ENCODE data around the gene NRCAM.
"Not testable (repeated sequence)": the region's sequence is repeated elsewhere in the genome, so short reads cannot be mapped to it uniquely, and the experiment has no call there.

Gene NRCAM

GRCh38 chr7:108268200-108268820 lies 187.9 kb downstream of the NRCAM start:
- ATAC-seq: no peak
- no peaks in the 10 kb centered on the region for H3K36me3 Mint-ChIP-seq
- no peaks in the 10 kb centered on the region for H3K4me1 Mint-ChIP-seq
- peaks cover 14% of the 10 kb centered on the region for H3K27me3 Mint-ChIP-seq
- H3K27ac Mint-ChIP-seq: no peak overlapping the region
- no peaks in the 10 kb centered on the region for H3K9me3 Mint-ChIP-seq
- no peak overlapping the region for H3K4me3 Mint-ChIP-seq

DNA sequence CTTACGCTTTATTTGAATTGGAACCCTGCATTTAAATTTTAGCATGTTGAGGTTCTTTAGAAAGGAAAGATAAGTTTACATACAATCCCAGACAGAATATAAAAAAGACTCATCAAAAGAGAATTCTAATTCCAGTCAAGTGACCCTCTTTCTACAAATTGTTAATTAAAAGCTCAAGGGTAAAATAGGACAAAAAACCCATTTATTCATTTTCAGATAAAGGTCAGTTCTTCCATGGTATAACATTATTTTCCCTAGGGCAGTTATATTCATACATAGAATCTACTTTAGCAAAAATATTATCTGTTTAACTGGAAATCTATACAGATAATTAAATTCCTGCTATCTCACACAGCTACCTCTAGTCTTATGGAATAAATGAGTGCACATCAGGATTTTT lies 188.6 kb downstream of the NRCAM start:
- Mint-ChIP-seq H3K4me3 (no peak overlapping the region), H3K36me3 (no peaks in the 10 kb centered on the region), H3K4me1 (no peaks in the 10 kb centered on the region), H3K27ac (no peak overlapping the region), H3K27me3 (peaks cover 19% of the 10 kb centered on the region), H3K9me3 (no peaks in the 10 kb centered on the region)
- no peak for ATAC-seq

DNA sequence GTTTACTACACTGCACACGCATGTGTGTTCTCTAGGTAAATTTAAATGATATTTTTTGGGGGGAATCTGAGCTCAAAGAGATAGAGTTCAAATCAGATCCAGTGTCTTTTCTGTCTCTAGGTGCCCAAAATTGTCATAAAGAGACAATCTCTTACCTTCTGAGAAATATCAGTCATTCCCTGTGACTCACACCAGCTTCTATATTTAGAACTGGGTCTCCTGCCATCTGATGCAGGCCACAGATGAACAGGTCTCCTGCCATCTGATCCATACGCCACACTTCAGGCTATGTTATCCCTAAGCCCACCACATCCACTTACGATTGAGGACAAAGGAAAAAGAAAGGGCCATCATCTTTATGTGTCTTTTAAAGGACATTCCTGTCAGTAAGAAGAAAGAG lies 189.7 kb downstream of the NRCAM start:
- H3K27ac Mint-ChIP-seq: no peak overlapping the region

GRCh38 chr7:108266035-108266434 lies 190.2 kb downstream of the NRCAM start:
- Mint-ChIP-seq H3K36me3 (no peaks in the 10 kb centered on the region), H3K4me3 (no peak overlapping the region), H3K9me3 (no peaks in the 10 kb centered on the region), H3K27me3 (peaks cover 21% of the 10 kb centered on the region), H3K27ac (no peak overlapping the region), H3K4me1 (no peaks in the 10 kb centered on the region)
- no peak for ATAC-seq

More for the DNA sequence above, 189.7 kb downstream of the NRCAM start:
- Mint-ChIP-seq H3K36me3 (no peaks in the 10 kb centered on the region), H3K4me1 (no peaks in the 10 kb centered on the region), H3K4me3 (no peak overlapping the region), H3K27me3 (peaks cover 21% of the 10 kb centered on the region), H3K9me3 (no peaks in the 10 kb centered on the region)
- ATAC-seq: no peak

GRCh38 chr7:108265007-108265406 lies 191.2 kb downstream of the NRCAM start:
- no peak for ATAC-seq
- no peaks in the 10 kb centered on the region for H3K4me1 Mint-ChIP-seq
- H3K36me3 Mint-ChIP-seq: no peaks in the 10 kb centered on the region
- no peak overlapping the region for H3K4me3 Mint-ChIP-seq
- peaks cover 21% of the 10 kb centered on the region for H3K27me3 Mint-ChIP-seq
- no peak overlapping the region for H3K27ac Mint-ChIP-seq
- no peaks in the 10 kb centered on the region for H3K9me3 Mint-ChIP-seq

GRCh38 chr7:108263425-108263824 lies 192.8 kb downstream of the NRCAM start:
- H3K4me3 Mint-ChIP-seq: no peak overlapping the region
- H3K9me3 Mint-ChIP-seq: peaks cover 4% of the 10 kb centered on the region
- peaks cover 5% of the 10 kb centered on the region for H3K36me3 Mint-ChIP-seq
- H3K27me3 Mint-ChIP-seq: peaks cover 23% of the 10 kb centered on the region
- no peak overlapping the region for H3K27ac Mint-ChIP-seq
- peak; percentile 31 for ATAC-seq
- H3K4me1 Mint-ChIP-seq: no peaks in the 10 kb centered on the region

DNA sequence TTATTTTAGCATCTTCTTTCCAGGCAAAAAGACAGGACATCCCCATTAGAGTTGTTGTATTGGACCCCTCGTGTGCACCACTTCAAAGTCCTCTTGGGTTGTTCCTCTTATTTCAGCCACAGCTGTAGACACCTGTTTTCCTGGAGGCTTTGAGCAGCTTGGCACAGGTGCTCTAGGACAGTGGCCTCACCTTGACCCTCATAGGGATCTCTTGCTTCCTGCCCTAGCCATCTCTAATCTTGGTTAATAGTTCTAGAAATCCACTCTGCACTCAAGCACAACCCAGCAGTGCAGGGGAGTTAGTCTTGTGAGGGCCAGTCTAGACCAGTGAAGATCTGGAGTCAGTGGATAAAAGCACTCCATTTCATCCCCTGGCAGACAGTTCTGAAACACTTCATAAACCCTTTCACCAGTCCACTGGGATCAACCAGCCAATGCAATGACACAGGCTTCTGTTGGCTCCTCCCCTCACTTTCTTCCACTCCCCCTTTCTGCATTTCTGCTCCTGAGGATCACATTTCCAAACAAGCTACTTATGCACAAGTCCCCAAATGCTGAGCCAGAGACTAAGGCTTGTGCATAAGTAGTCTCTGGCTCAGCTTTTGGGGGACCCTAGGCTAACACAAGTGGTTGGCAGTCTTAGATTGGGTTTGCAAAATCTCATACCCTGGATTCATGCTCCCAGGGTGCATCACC lies 194.5 kb downstream of the NRCAM start:
- Mint-ChIP-seq H3K36me3 (peaks cover 5% of the 10 kb centered on the region), H3K4me1 (no peaks in the 10 kb centered on the region)

GRCh38 chr7:108259447-108259846 lies 196.8 kb downstream of the NRCAM start:
- H3K27ac Mint-ChIP-seq, H3K9me3 Mint-ChIP-seq, ATAC-seq, H3K4me1 Mint-ChIP-seq, H3K36me3 Mint-ChIP-seq, H3K4me3 Mint-ChIP-seq: not testable (repeated sequence)
- peaks cover 16% of the 10 kb centered on the region for H3K27me3 Mint-ChIP-seq

More for the DNA sequence above, 194.5 kb downstream of the NRCAM start:
- Mint-ChIP-seq H3K27me3 (peaks cover 16% of the 10 kb centered on the region), H3K9me3 (peaks cover 4% of the 10 kb centered on the region), H3K4me3 (no peak overlapping the region), H3K27ac (no peak overlapping the region)
- no peak for ATAC-seq

- peaks cover 14% of the 10 kb centered on the region for H3K27me3 Mint-ChIP-seq
- H3K36me3 Mint-ChIP-seq: peaks cover 5% of the 10 kb centered on the region
- peaks cover 7% of the 10 kb centered on the region for H3K9me3 Mint-ChIP-seq
- no peak overlapping the region for H3K27ac Mint-ChIP-seq
- no peak overlapping the region for H3K4me3 Mint-ChIP-seq
- ATAC-seq: no peak
- H3K4me1 Mint-ChIP-seq: no peaks in the 10 kb centered on the region
Observed at GRCh38 chr7:108257954-108258353, 198.3 kb downstream of the NRCAM start.

DNA sequence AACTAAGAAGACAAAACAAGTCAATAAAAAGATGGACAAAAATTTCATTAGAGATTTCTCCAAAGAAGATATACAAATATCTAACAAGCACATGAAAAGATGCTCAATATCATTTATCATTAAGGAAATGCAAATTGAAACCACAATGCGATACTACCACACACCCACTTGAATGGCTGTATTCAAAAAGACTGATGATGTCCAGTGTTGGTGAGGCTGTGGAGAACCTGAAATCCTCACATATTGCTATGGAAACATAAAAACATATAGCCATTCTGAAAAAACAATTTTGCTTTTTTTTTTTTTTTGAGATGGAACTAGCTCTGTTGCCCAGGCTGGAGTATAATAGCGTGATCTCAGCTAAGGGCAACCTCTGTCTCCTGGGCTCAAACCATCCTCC lies 202.0 kb downstream of the NRCAM start:
- H3K9me3 Mint-ChIP-seq: peaks cover 3% of the 10 kb centered on the region
- H3K27me3 Mint-ChIP-seq: peaks cover 12% of the 10 kb centered on the region
- H3K36me3 Mint-ChIP-seq: no peaks in the 10 kb centered on the region
- H3K27ac Mint-ChIP-seq: no peak overlapping the region
- no peak for ATAC-seq
- H3K4me3 Mint-ChIP-seq: no peak overlapping the region
- no peaks in the 10 kb centered on the region for H3K4me1 Mint-ChIP-seq

DNA sequence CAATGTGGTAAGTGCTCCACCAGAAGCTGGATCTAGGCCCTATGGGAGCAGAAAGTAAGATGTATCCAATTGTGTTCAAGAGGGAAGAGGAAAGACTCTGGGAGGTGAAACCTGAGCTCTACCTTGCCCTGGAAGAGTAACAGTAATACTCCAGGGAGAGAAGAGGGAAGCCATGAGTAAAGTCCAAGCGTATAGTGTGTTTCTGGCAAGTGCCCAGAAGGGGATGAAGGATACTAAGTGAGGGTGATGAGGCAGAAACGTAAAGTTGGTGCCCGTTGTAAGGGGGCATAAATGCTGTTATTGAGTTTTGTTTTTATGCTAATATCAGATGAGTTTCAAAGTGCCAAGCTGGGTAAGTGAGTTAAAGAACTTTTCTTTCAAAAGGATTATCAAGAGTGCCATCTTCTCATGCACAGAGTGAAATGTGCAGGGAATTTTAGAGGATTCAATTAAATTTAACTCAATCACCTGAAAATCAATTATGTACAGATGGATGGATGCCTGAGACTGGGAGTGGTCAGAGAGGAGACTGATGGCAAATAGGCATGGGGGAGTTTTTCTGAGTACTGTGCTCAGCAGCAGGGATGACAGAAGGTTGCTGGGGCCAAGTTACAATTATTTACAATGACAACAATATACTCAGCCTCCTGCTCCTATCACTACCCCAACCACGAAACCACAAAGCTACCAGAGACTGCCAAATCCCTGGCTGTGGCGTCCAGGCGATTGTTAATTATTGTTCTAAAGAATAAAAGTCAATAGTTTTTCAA lies 202.8 kb downstream of the NRCAM start:
- H3K27me3 Mint-ChIP-seq: peaks cover 16% of the 10 kb centered on the region
- no peaks in the 10 kb centered on the region for H3K4me1 Mint-ChIP-seq
- no peak for ATAC-seq
- H3K9me3 Mint-ChIP-seq: peaks cover 3% of the 10 kb centered on the region
- no peak overlapping the region for H3K4me3 Mint-ChIP-seq
- H3K27ac Mint-ChIP-seq: no peak overlapping the region
- no peaks in the 10 kb centered on the region for H3K36me3 Mint-ChIP-seq

GRCh38 chr7:108252177-108252576 lies 204.1 kb downstream of the NRCAM start:
- ATAC-seq: no peak
- peaks cover 3% of the 10 kb centered on the region for H3K9me3 Mint-ChIP-seq
- no peaks in the 10 kb centered on the region for H3K36me3 Mint-ChIP-seq
- no peak overlapping the region for H3K4me3 Mint-ChIP-seq
- no peak overlapping the region for H3K27ac Mint-ChIP-seq
- no peaks in the 10 kb centered on the region for H3K4me1 Mint-ChIP-seq
- peaks cover 17% of the 10 kb centered on the region for H3K27me3 Mint-ChIP-seq

GRCh38 chr7:108251700-108252099 lies 204.5 kb downstream of the NRCAM start:
- H3K4me3 Mint-ChIP-seq: no peak overlapping the region
- H3K27ac Mint-ChIP-seq: no peak overlapping the region
- H3K27me3 Mint-ChIP-seq: peaks cover 17% of the 10 kb centered on the region
- H3K36me3 Mint-ChIP-seq: no peaks in the 10 kb centered on the region
- no peak for ATAC-seq
- no peaks in the 10 kb centered on the region for H3K4me1 Mint-ChIP-seq
- peaks cover 3% of the 10 kb centered on the region for H3K9me3 Mint-ChIP-seq

DNA sequence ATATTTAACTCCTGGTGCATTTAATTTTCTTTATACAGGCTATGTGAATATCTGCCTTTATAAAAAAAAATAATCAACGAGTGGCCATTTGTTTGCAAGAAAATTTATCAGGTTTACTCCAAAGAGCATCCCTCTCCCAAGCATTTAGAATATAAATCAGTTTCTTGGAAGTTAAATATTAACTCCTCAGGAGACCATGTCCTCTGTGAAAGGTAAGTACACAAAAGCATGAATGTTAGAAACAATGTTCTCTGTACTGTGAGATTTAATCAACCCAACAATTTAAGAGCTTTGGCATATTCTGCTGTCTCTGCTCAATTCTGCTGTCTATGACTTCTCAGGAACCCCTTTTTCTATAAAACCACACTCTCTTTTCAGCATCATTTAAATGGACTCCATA lies 206.8 kb downstream of the NRCAM start:
- no peaks in the 10 kb centered on the region for H3K36me3 Mint-ChIP-seq
- H3K4me3 Mint-ChIP-seq: no peak overlapping the region
- H3K9me3 Mint-ChIP-seq: no peaks in the 10 kb centered on the region
- H3K27ac Mint-ChIP-seq: no peak overlapping the region
- H3K27me3 Mint-ChIP-seq: peaks cover 17% of the 10 kb centered on the region
- H3K4me1 Mint-ChIP-seq: no peaks in the 10 kb centered on the region
- ATAC-seq: no peak

DNA sequence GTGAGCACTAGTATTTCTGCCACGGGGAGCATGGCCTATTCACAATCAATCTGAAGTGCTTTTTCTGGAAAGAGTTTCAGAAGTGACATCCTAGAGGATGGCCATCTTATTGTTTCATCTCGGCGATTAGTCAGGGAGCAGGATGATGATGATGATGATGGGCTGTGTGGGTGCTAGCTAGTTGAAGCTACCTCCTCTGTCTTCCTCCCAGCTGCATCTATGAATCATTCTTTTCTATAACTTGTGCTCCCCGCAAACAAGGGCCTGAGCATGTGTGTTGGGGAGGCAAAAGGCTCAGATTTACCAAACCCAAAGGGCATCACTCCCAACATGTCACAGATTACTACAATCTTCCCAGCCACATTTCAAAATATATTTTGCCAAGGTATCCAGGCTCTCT lies 207.4 kb downstream of the NRCAM start:
- Mint-ChIP-seq H3K9me3 (no peaks in the 10 kb centered on the region), H3K27me3 (peaks cover 17% of the 10 kb centered on the region), H3K4me3 (no peak overlapping the region), H3K36me3 (no peaks in the 10 kb centered on the region), H3K4me1 (no peaks in the 10 kb centered on the region), H3K27ac (no peak overlapping the region)
- no peak for ATAC-seq

DNA sequence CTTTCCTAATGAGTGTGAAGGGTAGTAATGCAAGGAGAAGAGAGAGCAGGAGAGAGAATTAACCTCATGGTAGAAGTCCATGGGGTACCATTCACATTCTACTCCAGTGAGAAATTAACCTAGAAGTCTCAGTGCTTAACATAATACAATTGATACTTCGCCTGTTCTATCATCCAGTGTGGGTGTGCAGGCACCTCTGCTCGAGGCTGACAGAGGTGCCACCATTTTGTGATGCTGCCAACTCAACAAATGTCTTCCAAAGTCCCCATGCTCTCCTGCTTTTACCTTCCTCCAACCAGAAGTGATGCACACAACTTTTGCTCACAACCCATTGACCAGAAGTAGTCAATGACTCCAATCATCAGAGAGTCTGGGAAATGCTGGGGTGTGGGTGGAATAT lies 207.8 kb downstream of the NRCAM start:
- Mint-ChIP-seq H3K9me3 (no peaks in the 10 kb centered on the region), H3K36me3 (no peaks in the 10 kb centered on the region), H3K4me3 (no peak overlapping the region), H3K4me1 (no peaks in the 10 kb centered on the region), H3K27me3 (peaks cover 17% of the 10 kb centered on the region), H3K27ac (no peak overlapping the region)
- ATAC-seq: no peak
